ENCODE results near the gene PHRF1. TPM values are rescaled to one million over a fixed set of nuclear protein-coding genes. Genes with fewer than 3 reads are reported as not detected.

Gene PHRF1
- total RNA-seq, 1 donor from 2014 or later, result 25.4 TPM

DNA sequence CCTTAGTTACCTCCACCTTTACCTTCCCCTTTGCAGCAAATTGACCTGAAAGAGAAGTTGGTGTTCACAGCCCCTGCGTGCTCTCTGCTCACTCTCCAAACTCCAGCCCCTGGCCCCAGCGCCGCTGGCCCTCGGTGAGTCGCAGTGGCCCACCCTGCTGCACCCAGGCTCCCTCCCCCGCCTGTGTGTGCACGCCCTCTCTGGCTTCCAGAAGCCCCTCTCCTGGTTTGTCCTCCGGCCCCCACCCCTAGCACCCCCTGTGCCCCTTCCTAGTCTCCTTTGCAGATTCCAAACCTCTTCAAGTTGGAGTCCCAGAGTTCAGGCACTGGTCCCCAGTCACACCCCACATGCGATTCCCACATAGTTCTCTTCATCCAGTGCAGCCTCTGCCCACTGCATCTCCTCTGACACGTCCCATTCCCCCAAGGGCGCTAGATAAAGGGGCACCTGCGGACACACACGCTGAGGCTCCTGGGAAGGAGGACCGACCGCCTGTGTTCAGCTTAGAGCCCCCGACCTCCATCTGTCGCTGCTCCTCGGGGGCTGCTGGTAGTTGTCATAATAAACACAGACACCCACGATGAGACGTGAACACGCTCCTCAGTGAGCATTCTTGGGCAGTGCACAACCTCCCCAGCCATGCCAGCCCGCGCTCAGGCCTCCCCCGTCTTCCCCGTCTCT, 1.5 kb upstream of the PHRF1 start:
- Histone ChIP-seq H3K27me3 (no peaks in the 10 kb centered on the region), H3K4me1 (peaks cover 11 to 36% of the 10 kb centered on the region in 2 donors), H3K9me3 (no peaks in the 10 kb centered on the region), H3K4me3 (peak overlapping the region; percentile 66 to 91), H3K36me3 (no peaks in the 10 kb centered on the region), H3K27ac (no peak overlapping the region)
- no peak for DNase-seq (ENCODE audit: low spot score in 2 of 2)
- intact Hi-C loops (cut with DNase I), result loop anchor here (1.0 to 5.0 kb wide), 2 partner anchors 13 to 337 kb away; partner anchors contain the start of genes PSMD13 and SIRT3
- TF ChIP-seq CTCF (IDR thresholded peaks at IDR 0.05), result no peak

DNA sequence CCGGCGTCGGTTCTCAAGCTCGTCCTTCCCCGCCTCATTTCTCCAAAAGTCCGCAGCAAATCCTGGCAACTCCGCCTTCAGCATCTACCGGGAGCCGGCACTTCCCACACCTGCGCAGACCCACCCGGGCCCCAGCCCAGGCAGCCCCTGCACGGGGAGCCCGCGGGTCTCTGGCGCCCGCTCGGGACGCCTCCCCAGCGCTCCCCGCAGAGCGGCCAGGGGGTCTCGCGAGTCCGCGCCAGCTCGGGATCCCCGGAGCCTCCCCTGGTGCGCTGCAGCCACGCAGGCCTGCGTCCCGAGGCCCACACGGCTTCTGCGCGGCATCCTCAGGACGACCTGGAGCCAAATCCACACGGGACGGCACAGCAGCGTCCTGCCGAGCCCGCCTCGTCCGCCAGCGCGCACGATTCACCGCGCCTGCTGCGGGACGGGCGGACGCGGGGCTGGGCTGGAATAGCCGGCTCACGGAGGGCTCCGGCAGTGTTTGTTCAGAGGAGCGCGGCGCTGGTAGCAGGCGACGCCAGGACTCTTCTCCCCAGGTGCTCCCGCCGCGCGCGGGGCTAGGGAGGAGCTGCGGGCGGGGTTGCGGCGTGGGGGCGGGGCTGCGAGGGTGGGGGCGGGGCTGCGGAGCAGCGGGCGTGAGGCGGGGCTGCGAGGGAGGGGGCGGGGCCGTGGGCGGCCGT, 816 bp upstream of the PHRF1 start:
- Histone ChIP-seq H3K9me3 (no peaks in the 10 kb centered on the region), H3K4me1 (peaks cover 11 to 38% of the 10 kb centered on the region in 2 donors), H3K27ac (peak overlapping the region in 1 of 2 donors; percentile 47), H3K4me3 (peak overlapping the region; percentile 66 to 91), H3K27me3 (no peaks in the 10 kb centered on the region), H3K36me3 (no peaks in the 10 kb centered on the region)
- no peak for DNase-seq (ENCODE audit: low spot score in 2 of 2)
- intact Hi-C loops (cut with DNase I), result loop anchor here (1.0 to 5.0 kb wide), 2 partner anchors 14 to 338 kb away; partner anchors contain the start of genes PSMD13 and SIRT3
- TF ChIP-seq CTCF (IDR thresholded peaks at IDR 0.05), result no peak

GRCh38 chr11:576811-577610, 741 bp downstream of the PHRF1 start:
- H3K4me1 ChIP-seq, result peaks cover 11 to 38% of the 10 kb centered on the region in 2 donors
- peak overlapping the region; percentile 51 to 90 for H3K27ac ChIP-seq
- peak overlapping the region; percentile 77 to 81 for H3K4me3 ChIP-seq
- no peaks in the 10 kb centered on the region for H3K27me3 ChIP-seq
- no peak for DNase-seq (ENCODE audit: low spot score in 2 of 2)
- no peak for TF ChIP-seq CTCF (IDR thresholded peaks at IDR 0.05)
- intact Hi-C loops (cut with DNase I), result loop anchor here (1.0 to 5.0 kb wide), 5 partner anchors 38 to 340 kb away; partner anchors contain the start of genes DEAF1, HRAS, IRF7 and PSMD13
- H3K36me3 ChIP-seq, result peaks cover 3 to 7% of the 10 kb centered on the region in 2 donors
- no peaks in the 10 kb centered on the region for H3K9me3 ChIP-seq

DNA sequence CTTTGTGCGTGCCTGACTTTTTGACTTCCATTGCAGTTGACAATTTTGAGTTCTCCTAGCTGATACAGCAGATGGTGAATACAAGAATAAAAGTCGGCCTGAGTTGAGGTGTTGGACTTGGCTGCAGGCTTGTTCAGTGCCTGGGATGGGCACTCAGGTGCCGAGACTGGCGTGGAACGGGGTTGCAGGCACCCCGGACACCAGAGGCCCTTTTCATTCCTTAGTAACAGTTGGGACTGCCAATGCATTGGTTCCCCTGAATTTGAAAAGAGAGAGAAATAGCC, 1.3 kb downstream of the PHRF1 start:
- peaks cover 11 to 38% of the 10 kb centered on the region in 2 donors for H3K4me1 ChIP-seq

More for the DNA sequence above, 1.3 kb downstream of the PHRF1 start:
- intact Hi-C loops (cut with DNase I), result loop anchor here (2.0 to 5.0 kb wide), 3 partner anchors 37 to 340 kb away; partner anchors contain the start of genes IRF7, PSMD13, RNH1 and SIRT3
- TF ChIP-seq CTCF (IDR thresholded peaks at IDR 0.05), result no peak
- peaks cover 5 to 13% of the 10 kb centered on the region in 2 donors for H3K36me3 ChIP-seq
- no peak for DNase-seq (ENCODE audit: low spot score in 2 of 2)
- H3K27me3 ChIP-seq, result no peaks in the 10 kb centered on the region
- H3K9me3 ChIP-seq, result no peaks in the 10 kb centered on the region
- peak overlapping the region; percentile 77 to 81 for H3K4me3 ChIP-seq
- H3K27ac ChIP-seq, result no peak overlapping the region
